Head of caudate nucleus (tissue), 42 donors: ENCODE measurements around the gene SLC22A2.

Source experiments
- DNase-seq, 42 donors: peaks; one replicate each; pipeline versions ENCODE4 v3.0.0 to v3.0.0-alpha.2; 2020 to 2021; ENCODE audit warnings: mixed read lengths in 7 of 42
- intact Hi-C: fragments of 100-400 bp; cut with DNase I; formaldehyde crosslinking; loops from one replicate; pipeline ENCODE4 v1.15.0; 2022

SLC22A2 gene

GRCh38 chr6:160275511-160276003 lies 16.9 kb upstream of the SLC22A2 start:
- peak in 15 of 42 donors; percentile 18 to 51 (median 30) for DNase-seq
- intact Hi-C loops, result no loop called here

DNA sequence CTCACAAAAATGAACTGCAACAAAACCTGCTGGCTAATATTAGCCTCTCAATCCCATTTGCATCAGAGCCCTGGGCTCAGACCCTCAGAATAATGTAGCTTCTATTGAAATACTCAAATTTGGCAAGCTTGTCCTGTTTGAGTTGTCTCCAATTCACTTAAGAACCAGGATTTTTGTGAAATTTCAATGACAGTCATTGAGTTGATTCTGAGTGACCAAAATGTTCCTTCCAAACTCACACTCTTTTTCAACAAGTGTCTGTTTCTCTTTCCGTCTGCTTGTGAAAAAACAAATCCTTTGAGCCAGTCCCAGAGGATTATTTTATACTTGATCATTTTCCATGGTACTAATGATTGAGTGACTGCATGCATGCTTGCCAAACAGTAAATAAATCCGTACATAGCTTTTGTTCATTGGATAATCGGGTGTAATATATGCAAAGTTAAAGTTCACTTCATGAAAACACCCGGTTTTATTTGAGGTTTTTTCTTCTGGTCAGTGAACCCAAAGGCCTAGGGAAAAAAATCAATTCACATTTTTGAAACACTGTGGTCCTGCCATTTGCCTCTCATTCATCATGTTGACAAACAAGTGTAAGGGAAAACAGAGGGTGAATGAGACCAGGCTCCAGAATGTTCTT lies 16.4 kb upstream of the SLC22A2 start:
- intact Hi-C loops, result no loop called here

GRCh38 chr6:160273750-160274149 lies 15.1 kb upstream of the SLC22A2 start:
- no peak for DNase-seq
- intact Hi-C loops, result no loop called here

More for the DNA sequence above, 16.4 kb upstream of the SLC22A2 start:
- peak in 5 of 42 donors; percentile 7 to 46 (median 40) for DNase-seq

GRCh38 chr6:160273196-160273595 lies 14.6 kb upstream of the SLC22A2 start:
- intact Hi-C loops, result no loop called here
- DNase-seq, result no peak

DNA sequence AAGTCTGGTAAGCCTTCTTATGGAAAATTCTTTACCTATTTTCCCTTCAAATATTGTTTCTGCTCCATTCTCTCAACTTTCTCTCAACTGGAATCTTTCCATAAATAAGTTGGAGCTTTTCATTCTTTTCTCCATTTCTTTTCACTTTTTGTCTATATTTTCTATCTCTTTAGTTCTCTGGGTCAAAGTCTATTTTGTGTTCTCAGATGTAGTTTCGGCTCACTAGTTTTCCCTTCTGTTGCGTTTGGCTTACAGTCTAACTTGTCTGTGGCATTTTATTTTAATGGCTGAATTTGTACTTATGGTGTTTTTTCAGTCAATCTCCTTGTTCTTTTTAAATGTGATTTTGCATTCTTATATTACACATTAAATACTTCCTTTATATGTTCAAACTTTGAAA lies 14.1 kb upstream of the SLC22A2 start:
- DNase-seq, result no peak
- intact Hi-C loops, result no loop called here

DNA sequence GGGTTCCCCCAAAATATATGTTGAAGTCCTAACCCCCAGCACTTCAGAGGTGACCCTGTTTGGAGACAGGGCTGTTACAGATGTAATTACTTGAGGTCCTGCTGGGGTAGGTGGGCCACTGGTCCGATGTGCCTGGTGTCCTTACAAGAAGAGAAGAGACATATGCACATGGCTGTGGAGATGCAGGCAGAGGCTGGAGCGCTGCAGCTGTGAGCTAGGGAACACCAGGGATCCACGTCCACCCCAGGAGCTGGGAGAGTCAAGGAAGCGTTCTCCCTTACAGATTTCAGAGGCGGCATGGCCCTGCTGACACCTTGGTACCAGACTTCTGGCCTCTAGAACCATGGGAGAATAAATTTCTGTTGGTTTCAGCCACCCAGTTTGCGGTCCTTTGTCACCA lies 11.7 kb upstream of the SLC22A2 start:
- no peak for DNase-seq
- intact Hi-C loops, result no loop called here

GRCh38 chr6:160269771-160270170 lies 11.2 kb upstream of the SLC22A2 start:
- intact Hi-C loops, result no loop called here
- DNase-seq, result no peak

- intact Hi-C loops, result no loop called here
- no peak for DNase-seq
Observed at GRCh38 chr6:160269023-160269521, 10.5 kb upstream of the SLC22A2 start.

DNA sequence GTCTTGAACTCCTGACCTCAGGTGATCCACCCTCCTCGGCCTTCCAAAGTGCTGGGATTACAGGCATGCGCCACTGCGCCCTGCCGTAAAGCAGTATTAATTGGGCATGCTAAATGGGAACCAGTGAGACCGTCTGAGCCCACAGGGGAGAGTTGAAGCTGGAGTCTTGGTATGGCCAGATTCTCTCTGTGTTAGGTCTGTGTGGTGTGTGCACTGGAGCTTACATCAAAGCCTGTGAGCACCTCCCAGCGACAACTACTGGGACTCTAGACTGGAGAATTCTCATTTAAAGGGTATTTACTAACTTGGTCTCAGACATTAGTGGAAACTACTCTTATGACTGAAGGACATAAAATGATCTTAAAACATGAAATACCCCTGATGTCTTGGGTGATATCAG lies 8.5 kb upstream of the SLC22A2 start:
- no peak for DNase-seq
- intact Hi-C loops, result no loop called here

DNA sequence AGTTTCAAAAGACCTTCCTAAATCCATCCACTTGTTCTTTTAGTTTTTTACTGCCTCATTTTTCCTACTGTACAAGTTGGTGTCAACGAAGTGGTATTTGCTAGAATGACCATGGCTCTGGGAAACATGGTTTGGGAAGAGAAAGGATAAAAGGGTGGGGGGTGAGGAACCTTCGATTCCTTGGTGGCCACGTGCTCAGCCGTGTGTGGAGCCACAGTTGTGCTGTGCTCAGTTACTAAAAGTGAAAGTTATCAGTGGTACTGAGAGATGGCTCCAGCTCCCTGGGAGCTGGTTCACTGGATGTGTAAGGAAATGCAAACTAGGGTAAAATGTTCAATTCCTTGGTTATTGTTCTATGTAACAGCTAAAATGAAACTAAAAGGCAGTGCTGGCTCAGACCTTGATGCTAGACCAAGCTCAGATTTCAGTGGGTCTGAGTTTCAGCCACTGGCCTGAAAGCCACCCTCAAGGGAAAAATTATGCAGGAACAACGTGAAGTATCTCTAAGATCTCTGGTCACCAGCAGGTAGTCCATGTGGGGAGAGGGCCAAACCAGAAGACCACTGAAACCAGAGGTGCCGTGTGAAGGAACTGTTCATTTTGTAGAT lies 7.4 kb upstream of the SLC22A2 start:
- DNase-seq, result peak in 1 of 42 donors; percentile 14
- intact Hi-C loops, result no loop called here

DNA sequence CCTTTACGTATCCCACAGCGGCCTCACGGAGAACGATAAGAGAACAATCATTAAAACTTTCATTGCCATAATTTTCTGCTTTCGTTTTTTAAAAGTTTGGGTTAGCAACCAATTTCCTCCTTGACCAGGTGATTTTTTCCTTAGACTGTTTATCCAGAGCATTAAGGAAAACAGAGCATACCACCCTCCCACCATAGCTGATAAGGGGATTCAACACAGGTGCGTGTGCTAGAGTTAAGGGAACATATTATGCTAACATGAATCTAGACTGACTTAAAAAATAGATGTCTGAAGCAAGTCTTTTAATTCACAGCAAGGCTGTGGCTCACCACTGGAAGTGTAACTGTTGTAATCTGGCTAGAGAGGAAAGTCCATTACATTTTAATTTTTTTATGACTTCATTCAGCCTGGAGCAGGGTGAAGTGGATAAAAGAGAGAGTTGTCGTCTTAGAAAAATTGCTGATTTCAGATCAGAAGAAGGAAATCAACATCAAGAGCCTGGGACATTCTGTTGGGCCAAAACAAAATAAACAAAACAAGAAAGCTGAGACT lies 5.5 kb upstream of the SLC22A2 start:
- DNase-seq, result no peak
- intact Hi-C loops, result no loop called here

- intact Hi-C loops, result no loop called here
- no peak for DNase-seq
Observed at GRCh38 chr6:160263196-160263939, 4.7 kb upstream of the SLC22A2 start.

- peak in 1 of 42 donors; percentile 18 for DNase-seq
- intact Hi-C loops, result no loop called here
Observed at GRCh38 chr6:160261991-160262680, 3.5 kb upstream of the SLC22A2 start.

- DNase-seq, result peak in 2 of 42 donors; percentile 3
- intact Hi-C loops, result no loop called here
Observed at GRCh38 chr6:160260803-160261450, 2.3 kb upstream of the SLC22A2 start.

DNA sequence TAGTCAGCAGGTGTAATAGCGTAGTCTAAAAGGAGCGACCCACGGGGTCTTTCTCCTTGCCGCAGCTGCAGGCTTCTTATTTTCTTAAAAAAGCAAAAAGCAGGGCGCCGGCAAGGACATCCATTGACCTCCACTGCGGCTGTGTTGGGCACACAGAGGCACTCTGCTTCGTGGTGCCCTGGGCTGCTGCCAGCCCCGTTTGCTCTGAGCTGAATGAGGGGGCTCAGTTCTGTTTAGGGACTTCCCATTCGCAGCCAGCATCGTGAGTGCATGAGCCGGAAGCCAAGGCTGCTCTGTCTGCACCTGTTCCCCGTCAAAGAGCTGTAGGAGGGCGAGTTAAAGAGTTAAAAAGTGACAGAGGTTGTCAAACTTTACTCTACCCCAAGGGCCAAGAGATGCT lies 1.7 kb upstream of the SLC22A2 start:
- DNase-seq, result peak in 12 of 42 donors; percentile 5 to 40 (median 20)
- intact Hi-C loops, result no loop called here

GRCh38 chr6:160259598-160259997 lies 977 bp upstream of the SLC22A2 start:
- intact Hi-C loops, result no loop called here
- peak in 2 of 42 donors; percentile 10 to 36 for DNase-seq

DNA sequence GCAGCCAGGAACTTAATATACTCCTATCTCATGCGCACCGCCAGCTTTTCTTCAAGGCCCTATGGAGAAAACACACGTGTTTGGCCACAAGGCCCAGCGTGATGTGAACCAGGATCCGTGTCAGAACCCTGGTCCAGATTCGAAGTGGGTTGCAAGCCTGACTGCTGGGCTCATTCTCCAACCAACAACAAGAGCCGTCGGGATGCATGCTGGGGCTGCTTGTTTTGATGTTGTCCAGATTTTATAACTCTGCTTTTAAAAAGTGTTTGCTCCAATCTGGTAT lies 463 bp upstream of the SLC22A2 start:
- intact Hi-C loops, result no loop called here
- peak in 2 of 42 donors; percentile 30 to 32 for DNase-seq

GRCh38 chr6:160256445-160256844 lies 2.2 kb downstream of the SLC22A2 start:
- no peak for DNase-seq
- intact Hi-C loops, result no loop called here
